NCI-H226 (cell line): ENCODE results near the gene CALU.

Experiments used
- DNase-seq: peaks from one replicate; pipeline ENCODE4 v3.0.0-alpha.2; 2015

CALU gene

GRCh38 chr7:128725531-128725930 is 13.6 kb upstream of the CALU start:
- no peak for DNase-seq

- DNase-seq = no peak
Observed at GRCh38 chr7:128726059-128726736, 13.0 kb upstream of the CALU start.

GRCh38 chr7:128726737-128727072 is 12.5 kb upstream of the CALU start:
- DNase-seq = no peak

GRCh38 chr7:128727239-128727638 is 11.9 kb upstream of the CALU start:
- no peak for DNase-seq

GRCh38 chr7:128728598-128728997 is 10.6 kb upstream of the CALU start:
- DNase-seq = no peak

GRCh38 chr7:128729494-128729893 is 9.7 kb upstream of the CALU start:
- DNase-seq = no peak

GRCh38 chr7:128731184-128731583 is 8.0 kb upstream of the CALU start:
- DNase-seq = no peak

- no peak for DNase-seq
Observed at GRCh38 chr7:128732521-128733277, 6.5 kb upstream of the CALU start.

- no peak for DNase-seq
Observed at GRCh38 chr7:128733278-128733645, 5.9 kb upstream of the CALU start.

- no peak for DNase-seq
Observed at GRCh38 chr7:128734890-128735289, 4.3 kb upstream of the CALU start.

GRCh38 chr7:128735436-128735835 is 3.7 kb upstream of the CALU start:
- DNase-seq = no peak

- DNase-seq = no peak
Observed at GRCh38 chr7:128737441-128737840, 1.7 kb upstream of the CALU start.

GRCh38 chr7:128737867-128738385 is 1.2 kb upstream of the CALU start:
- DNase-seq = peak; percentile 82

- DNase-seq = peak; percentile 55
Observed at GRCh38 chr7:128738570-128739047, 550 bp upstream of the CALU start.

- no peak for DNase-seq
Observed at GRCh38 chr7:128739990-128740682, 977 bp downstream of the CALU start.

GRCh38 chr7:128740996-128741395 is 1.8 kb downstream of the CALU start:
- no peak for DNase-seq

GRCh38 chr7:128741491-128741890 is 2.3 kb downstream of the CALU start:
- DNase-seq = no peak

GRCh38 chr7:128742206-128742605 is 3.0 kb downstream of the CALU start:
- peak; percentile 61 for DNase-seq

GRCh38 chr7:128743112-128743772 is 4.1 kb downstream of the CALU start:
- no peak for DNase-seq

GRCh38 chr7:128744366-128744905 is 5.3 kb downstream of the CALU start:
- DNase-seq = no peak

GRCh38 chr7:128745706-128746105 is 6.5 kb downstream of the CALU start:
- no peak for DNase-seq

GRCh38 chr7:128747327-128748079 is 8.3 kb downstream of the CALU start:
- DNase-seq = no peak
